GM23338 (cell line): Measurements from ENCODE around the gene SLC35A3. TPM values are rescaled to one million over a fixed set of nuclear protein-coding genes. Genes with fewer than 3 reads are reported as not detected.

Experiments
- ATAC-seq: fragments of 200-7000 bp; cut with Tn5 transposase; 3 replicates; pipeline ENCODE4 v1.9.1; 2020
- DNase-seq: peaks from one replicate; pipeline ENCODE4 v3.0.0-alpha.2; 2015; ENCODE audit warnings: low spot score
- H2AFZ ChIP-seq: fragments of 200-600 bp; sonication (generic); 2 replicates; pipeline ENCODE4 v1.8.0; 2016; ENCODE audit warnings: antibody characterized with exemption, mild to moderate bottlenecking, moderate library complexity
- H3F3A ChIP-seq: fragments of 200-600 bp; sonication (generic); replicated peaks from 2 replicates; pipeline ENCODE4 v1.8.0; 2017; ENCODE audit warnings: antibody characterized with exemption, mixed run types, low read depth
- H3K27ac ChIP-seq: fragments of 200-600 bp; sonication (generic); 2 replicates; pipeline ENCODE4 v1.6.1; 2016; ENCODE audit warnings: low read depth
- H3K27me3 ChIP-seq: fragments of 200-600 bp; sonication (generic); 2 replicates; pipeline ENCODE4 v1.8.0; 2016; ENCODE audit warnings: mild to moderate bottlenecking, mixed run types, moderate library complexity; ENCODE audit not compliant: insufficient read depth
- H3K36me3 ChIP-seq: fragments of 200-600 bp; sonication (generic); 2 replicates; pipeline ENCODE4 v1.8.0; 2016; ENCODE audit warnings: mild to moderate bottlenecking; ENCODE audit not compliant: insufficient read depth
- H3K4me1 ChIP-seq: fragments of 200-600 bp; sonication (generic); 2 replicates; pipeline ENCODE4 v1.8.0; 2016; ENCODE audit warnings: mild to moderate bottlenecking, moderate library complexity; ENCODE audit not compliant: insufficient read depth
- H3K4me2 ChIP-seq: fragments of 200-600 bp; sonication (generic); 2 replicates; pipeline ENCODE4 v1.7.1; 2017; ENCODE audit warnings: mixed run types
- H3K4me3 ChIP-seq: fragments of 200-600 bp; sonication (generic); 2 replicates; pipeline ENCODE4 v1.6.1; 2016; ENCODE audit warnings: mixed run types
- H3K79me2 ChIP-seq: fragments of 200-600 bp; sonication (generic); replicated peaks from 2 replicates; pipeline ENCODE4 v1.8.0; 2017; ENCODE audit warnings: mild to moderate bottlenecking; ENCODE audit not compliant: insufficient read depth
- H3K9me2 ChIP-seq: fragments of 200-600 bp; sonication (generic); 2 replicates; pipeline ENCODE4 v1.8.0; 2017; ENCODE audit not compliant: insufficient read depth
- H4K20me1 ChIP-seq: fragments of 200-600 bp; sonication (generic); replicated peaks from 2 replicates; pipeline ENCODE4 v1.8.0; 2017; ENCODE audit warnings: mild to moderate bottlenecking; ENCODE audit not compliant: insufficient read depth
- H3K27ac Mint-ChIP-seq: 2 replicates; pipeline ENCODE4 v1.8.0; 2020; ENCODE audit warnings: inconsistent platforms, mild to moderate bottlenecking, moderate library complexity, mixed read lengths
- H3K27me3 Mint-ChIP-seq: 3 replicates; pipeline ENCODE4 v1.8.0; 2022; ENCODE audit warnings: low read depth, mild to moderate bottlenecking, moderate library complexity, mixed read lengths, inconsistent platforms; ENCODE audit not compliant: insufficient read depth, poor library complexity
- H3K36me3 Mint-ChIP-seq: 3 replicates; pipeline ENCODE4 v1.8.0; 2021; ENCODE audit warnings: low read depth, mild to moderate bottlenecking, inconsistent platforms, moderate library complexity, mixed read lengths
- H3K4me1 Mint-ChIP-seq: 3 replicates; pipeline ENCODE4 v1.8.0; 2020; ENCODE audit warnings: mild to moderate bottlenecking, inconsistent platforms, mixed read lengths
- H3K4me3 Mint-ChIP-seq: 3 replicates; pipeline ENCODE4 v1.8.0; 2021; ENCODE audit warnings: moderate library complexity, mild to moderate bottlenecking, inconsistent platforms, mixed read lengths
- H3K9me3 Mint-ChIP-seq: 3 replicates; pipeline ENCODE4 v1.8.0; 2020; ENCODE audit warnings: moderate library complexity, mild to moderate bottlenecking, inconsistent platforms, mixed read lengths
- CREB1 ChIP-seq: fragments of 250-450 bp; sonication (Bioruptor Pico); IDR thresholded peaks from 2 replicates; pipeline ENCODE4 v1.5.0; 2020; ENCODE audit warnings: low read depth, mild to moderate bottlenecking, moderate library complexity
- CTCF ChIP-seq, 2 experiments: fragments of 200-600 bp in 1 of 2; sonication (generic) in 1 of 2; conservative IDR thresholded peaks; 2 replicates each; pipeline versions ENCODE4 v1.5.1 to v1.6.1; 2016 to 2017; ENCODE audit warnings: antibody characterized with exemption in 2 of 2, low read depth in 2 of 2, mild to moderate bottlenecking in 2 of 2, moderate library complexity in 1 of 2
- EZH2 ChIP-seq: fragments of 200-600 bp; sonication (generic); IDR thresholded peaks from one replicate; pipeline ENCODE4 v1.8.0; 2017; ENCODE audit warnings: antibody characterized with exemption, mild to moderate bottlenecking, low read depth; ENCODE audit not compliant: unreplicated experiment
- NANOG ChIP-seq: IDR thresholded peaks from 2 replicates; pipeline ENCODE4 v1.6.1; 2016; ENCODE audit warnings: antibody characterized with exemption, borderline replicate concordance
- POLR2AphosphoS5 ChIP-seq: IDR thresholded peaks from 2 replicates; pipeline ENCODE4 v1.6.1; 2016; ENCODE audit warnings: antibody characterized with exemption, low read depth
- STAT1 ChIP-seq: IDR thresholded peaks from one replicate; pipeline ENCODE4 v1.6.1; 2016; ENCODE audit warnings: antibody characterized with exemption; ENCODE audit not compliant: unreplicated experiment
- ZNF331 ChIP-seq: fragments of 250-450 bp; sonication (Bioruptor Pico); IDR thresholded peaks from 2 replicates; pipeline ENCODE4 v1.5.0; 2020; ENCODE audit warnings: low read depth, mild to moderate bottlenecking, moderate library complexity
- ZNF462 ChIP-seq: fragments of 250-450 bp; sonication (Bioruptor Pico); IDR thresholded peaks from 2 replicates; pipeline ENCODE4 v1.5.0; 2020; ENCODE audit warnings: mild to moderate bottlenecking, moderate library complexity
- polyA plus RNA-seq: library from polyadenylated mRNA; unstranded; fragments of >200 nt; fragmentation: Nextera tagmentation; extraction: Ambion mirVana; gene quantifications from 2 replicates; pipeline ENCODE4 v1.2.1, GENCODE V29; 2016
- total RNA-seq: library from RNA; depleted of rRNA; stranded (reverse); fragments of >200 nt; shearing (Covaris generic); gene quantifications from 2 replicates; pipeline ENCODE4 v1.2.3, GENCODE V29; 2014

The SLC35A3 gene
- total and polyA plus RNA-seq, 2 experiments from 2014 or later = 7.6 to 27.2 TPM

GRCh38 chr1:99986656-99987225 lies 16.9 kb downstream of the SLC35A3 start (continued):
- no peak for TF ChIP-seq ZNF331
- no peak for TF ChIP-seq CTCF (conservative IDR thresholded peaks at IDR 0.05; ENCODE audit: low read depth in 2 of 2)
- TF ChIP-seq STAT1 = no peak
- TF ChIP-seq POLR2AphosphoS5 = no peak
- no peak for TF ChIP-seq EZH2
- no peak for TF ChIP-seq NANOG
- no peak for TF ChIP-seq CREB1

- Histone ChIP-seq H2AFZ (no peak overlapping the region), H3K27me3 (no peaks in the 10 kb centered on the region), H3K36me3 (no peaks in the 10 kb centered on the region), H3F3A (no peaks in the 10 kb centered on the region), H3K4me1 (no peaks in the 10 kb centered on the region), H3K4me2 (no peak overlapping the region), H3K9me2 (no peaks in the 10 kb centered on the region), H3K4me3 (no peak overlapping the region), H3K79me2 (peaks cover 59% of the 10 kb centered on the region), H3K27ac (no peak overlapping the region), H4K20me1 (no peaks in the 10 kb centered on the region; the same call in 1 of the 2 replicates)
- TF ChIP-seq ZNF462 (CRISPR knock-in tag) = no peak
- no peak for TF ChIP-seq STAT1
- TF ChIP-seq NANOG = no peak
- Mint-ChIP-seq H3K4me1 (no peaks in the 10 kb centered on the region; the same call in 2 of the 3 replicates), H3K27me3 (peaks cover 2% of the 10 kb centered on the region), H3K36me3 (peaks cover 35% of the 10 kb centered on the region; the same call in 2 of the 3 replicates), H3K27ac (no peak overlapping the region), H3K9me3 (peaks cover 14% of the 10 kb centered on the region; the same call in 2 of the 3 replicates), H3K4me3 (no peak overlapping the region)
- DNase-seq = no peak
- ATAC-seq = no peak
Measured at GRCh38 chr1:99988210-99988765, 18.5 kb downstream of the SLC35A3 start.
